IPS-18c (cell line): ENCODE measurements around the gene GOLGA1.

ENCODE experiments used
- H3K4me3 ChIP-seq: 2 replicates; pipeline ENCODE4 v1.7.0; 2013; ENCODE audit warnings: low read depth, mild to moderate bottlenecking, low read length, moderate library complexity; ENCODE audit not compliant: insufficient read depth
- H3K9me3 ChIP-seq: one replicate; pipeline ENCODE4 v1.6.1; 2013; ENCODE audit warnings: mild to moderate bottlenecking, low read length, moderate library complexity; ENCODE audit not compliant: control insufficient read depth, insufficient read depth

Gene GOLGA1

DNA sequence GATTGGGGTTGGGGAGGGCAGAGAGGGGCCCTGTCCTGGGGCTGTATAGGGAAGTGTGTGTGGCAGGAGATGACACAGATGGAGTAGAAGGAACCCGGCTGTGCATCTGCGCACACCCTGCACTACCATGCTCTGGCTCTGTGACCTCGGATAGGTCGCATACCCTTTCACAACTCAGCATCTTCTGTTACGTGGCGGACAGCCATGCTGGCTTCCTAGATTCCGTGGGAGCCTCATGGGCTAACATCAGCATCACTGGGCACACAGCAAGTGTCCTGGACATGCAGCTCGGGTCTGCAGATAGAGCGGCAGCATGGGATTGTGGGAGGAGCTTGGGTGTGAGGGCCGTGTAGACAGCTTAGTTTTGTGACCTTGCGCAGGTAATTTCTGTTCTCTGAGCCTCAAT, 69.7 kb downstream of the GOLGA1 start:
- H3K4me3 ChIP-seq: peak overlapping the region; percentile 100; the same call in 1 of the 2 replicates

DNA sequence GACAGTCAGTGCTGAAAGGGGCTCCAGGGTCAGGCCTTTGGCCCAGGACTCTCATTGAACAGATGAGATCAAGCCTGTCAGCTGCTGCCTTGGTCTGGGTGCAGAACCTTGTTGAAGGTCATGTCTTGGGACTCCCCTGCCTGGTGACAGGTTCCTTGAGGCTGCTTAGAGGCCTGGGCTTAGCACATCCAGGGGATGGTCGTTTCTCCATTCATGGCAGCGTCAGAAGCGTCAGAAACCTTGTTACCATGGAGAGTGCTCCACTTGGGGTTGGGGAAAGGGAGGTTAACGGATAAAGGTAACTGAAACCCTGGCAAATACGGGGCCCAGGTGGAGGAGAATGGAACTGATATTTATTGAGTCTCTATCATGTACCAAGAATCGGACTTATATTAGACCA, 70.2 kb downstream of the GOLGA1 start:
- no peaks in the 10 kb centered on the region for H3K9me3 ChIP-seq
- H3K4me3 ChIP-seq: peak overlapping the region; percentile 100

More for the DNA sequence above, 69.7 kb downstream of the GOLGA1 start:
- no peaks in the 10 kb centered on the region for H3K9me3 ChIP-seq

- no peaks in the 10 kb centered on the region for H3K9me3 ChIP-seq
- peak overlapping the region; percentile 100 for H3K4me3 ChIP-seq
Measured at GRCh38 chr9:124869986-124870560, 70.8 kb downstream of the GOLGA1 start.

DNA sequence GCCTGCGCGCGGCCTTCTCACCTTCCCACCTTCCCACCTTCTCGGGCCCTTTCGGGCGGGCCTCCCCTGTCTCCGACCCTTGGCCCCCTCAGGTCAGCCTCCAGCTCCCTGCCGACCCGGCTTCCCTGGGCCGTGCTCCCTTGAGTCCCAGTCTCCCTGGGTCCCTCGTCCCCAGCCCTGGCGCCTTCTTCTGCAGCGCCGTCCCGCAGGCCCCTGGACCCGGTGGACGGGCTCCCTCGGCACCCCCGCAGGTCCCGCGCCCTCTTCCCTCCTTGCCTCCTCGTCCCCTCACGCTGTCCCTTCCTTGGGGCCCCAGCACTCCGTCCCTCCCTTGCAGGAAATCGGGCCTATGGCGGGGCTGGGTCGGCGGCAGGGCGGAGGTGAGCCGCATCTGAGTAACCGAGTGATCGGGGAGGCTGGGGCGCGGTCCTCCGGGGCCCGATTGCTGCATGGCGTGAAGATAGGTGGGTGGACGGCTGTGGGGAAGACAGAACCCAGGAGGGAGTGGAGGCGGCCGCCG, 71.4 kb downstream of the GOLGA1 start:
- peak overlapping the region; percentile 100 for H3K4me3 ChIP-seq
- H3K9me3 ChIP-seq: no peaks in the 10 kb centered on the region

- H3K9me3 ChIP-seq: no peaks in the 10 kb centered on the region
- peak overlapping the region; percentile 100 for H3K4me3 ChIP-seq
Measured at GRCh38 chr9:124868511-124869465, 72.1 kb downstream of the GOLGA1 start.

DNA sequence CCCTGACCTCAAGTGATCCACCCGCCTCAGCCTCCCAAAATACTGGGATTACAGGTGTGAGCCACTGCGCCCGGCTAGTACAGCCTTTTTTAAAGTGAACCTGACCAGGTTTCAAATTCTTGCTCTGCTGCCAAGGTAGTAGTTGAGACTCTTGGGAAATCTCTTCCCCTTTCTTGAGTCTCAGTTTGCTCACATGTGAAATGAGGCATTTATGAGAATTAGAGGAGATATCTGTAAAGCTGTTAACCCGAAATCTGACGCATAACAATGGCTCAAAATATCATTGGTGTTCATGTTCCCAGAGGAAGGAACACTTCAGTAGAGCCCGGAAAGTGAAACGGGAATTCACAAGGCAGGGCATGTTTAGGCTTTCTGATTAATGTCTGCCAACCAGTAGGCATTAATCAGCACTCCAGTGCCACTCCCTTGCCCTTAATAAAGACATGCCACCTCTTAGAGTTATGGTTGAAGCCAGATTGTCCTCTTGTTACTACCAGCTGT, 77.5 kb downstream of the GOLGA1 start:
- Histone ChIP-seq H3K4me3 (no peak overlapping the region), H3K9me3 (no peaks in the 10 kb centered on the region)

DNA sequence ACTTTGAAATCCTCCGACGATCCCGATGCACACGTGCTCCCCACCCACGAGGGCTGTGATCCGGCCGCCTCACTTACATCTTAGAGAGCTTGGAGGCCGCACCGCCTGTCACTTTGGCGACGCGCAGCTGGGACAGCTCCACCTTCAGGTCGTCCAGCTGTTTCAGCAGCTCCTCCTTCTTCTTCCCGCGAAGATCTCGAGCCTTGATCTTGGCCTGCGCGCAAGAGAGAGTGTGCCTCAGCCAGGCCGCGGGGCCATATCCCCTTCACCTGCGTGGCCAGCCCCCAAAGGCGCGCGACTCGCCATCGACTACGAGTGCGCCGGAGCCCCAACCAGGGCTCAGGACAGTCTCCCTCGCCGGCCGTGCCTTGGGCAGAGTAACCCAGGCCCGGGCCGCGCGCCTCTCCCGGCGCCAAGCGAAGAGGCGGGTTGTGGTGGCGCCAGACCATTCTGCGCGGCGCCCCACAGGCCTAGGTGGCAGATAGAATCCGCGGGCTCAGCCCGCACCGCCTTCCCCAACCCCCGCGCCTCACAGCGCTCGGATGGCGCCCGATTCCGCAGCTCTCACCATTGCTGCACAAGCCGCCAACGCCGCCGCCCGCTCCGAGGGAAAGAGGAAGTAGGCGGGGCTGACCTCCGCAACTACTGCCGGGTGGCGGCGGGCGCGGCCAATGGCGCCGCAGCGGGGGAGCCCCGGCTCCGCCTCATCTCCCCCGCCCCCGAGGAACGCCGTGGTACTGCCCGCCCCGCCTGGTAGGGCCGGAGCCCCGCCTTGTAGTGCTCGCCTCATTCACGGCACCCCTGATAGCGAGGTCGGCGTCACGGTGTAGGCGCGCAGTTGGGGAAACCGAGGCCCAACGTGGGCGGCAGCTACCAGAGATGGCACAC, 79.3 kb downstream of the GOLGA1 start, which contains the start of the genes ARPC5L and RPL35:
TSS of gene ARPC5L (plus strand) at position 789 of the 888 bp plus-strand sequence. CDS start 7,161 bp downstream, outside the sequence.
TSS of gene RPL35 (minus strand) at position 616 of the 888 bp plus-strand sequence. CDS start at position 571, 45 bp downstream.
- Histone ChIP-seq H3K4me3 (peak within 1 kb of the TSS; percentile 98), H3K9me3 (peaks cover 2% of the 10 kb centered on the region)

GRCh38 chr9:124860582-124861341, 80.1 kb downstream of the GOLGA1 start:
- Histone ChIP-seq H3K9me3 (peaks cover 2% of the 10 kb centered on the region), H3K4me3 (peak overlapping the region; percentile 98)

DNA sequence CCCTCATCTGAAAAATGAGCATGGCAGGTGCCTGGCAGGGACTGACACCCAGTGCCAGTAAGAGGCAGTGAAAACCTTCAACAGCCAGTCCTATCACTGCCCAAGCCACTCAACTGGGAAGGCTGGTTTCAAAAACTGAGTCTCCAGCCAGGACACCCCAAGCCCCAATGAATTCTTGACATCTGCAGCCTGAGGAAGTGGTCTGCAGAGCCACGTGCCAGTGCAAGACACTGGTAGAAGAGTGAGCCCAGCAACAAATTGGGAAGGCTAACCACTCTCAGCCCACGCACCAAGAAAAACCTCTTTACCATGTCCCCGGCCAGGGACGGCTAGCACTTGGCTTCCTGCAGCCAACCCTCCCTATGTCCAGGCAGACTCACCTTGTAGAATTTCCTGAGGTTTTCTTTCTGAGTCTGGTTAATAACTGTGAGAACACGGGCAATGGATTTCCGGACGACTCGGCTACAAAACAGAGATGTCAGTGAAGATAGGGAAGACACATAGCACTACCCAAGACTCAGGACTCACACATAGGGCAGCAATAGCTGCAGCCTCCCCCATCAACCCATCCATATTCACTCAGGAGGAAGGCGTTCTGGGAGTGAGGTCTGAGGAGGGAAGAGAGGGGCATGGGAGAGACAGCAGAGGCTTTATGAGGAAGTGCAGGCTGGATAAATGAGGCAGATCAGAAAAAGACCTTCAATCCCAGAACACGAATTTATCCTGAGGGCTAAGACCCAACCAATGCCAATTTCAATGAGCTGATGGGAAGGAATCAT, 80.9 kb downstream of the GOLGA1 start:
- Histone ChIP-seq H3K4me3 (peak overlapping the region; percentile 98), H3K9me3 (peaks cover 2% of the 10 kb centered on the region)

DNA sequence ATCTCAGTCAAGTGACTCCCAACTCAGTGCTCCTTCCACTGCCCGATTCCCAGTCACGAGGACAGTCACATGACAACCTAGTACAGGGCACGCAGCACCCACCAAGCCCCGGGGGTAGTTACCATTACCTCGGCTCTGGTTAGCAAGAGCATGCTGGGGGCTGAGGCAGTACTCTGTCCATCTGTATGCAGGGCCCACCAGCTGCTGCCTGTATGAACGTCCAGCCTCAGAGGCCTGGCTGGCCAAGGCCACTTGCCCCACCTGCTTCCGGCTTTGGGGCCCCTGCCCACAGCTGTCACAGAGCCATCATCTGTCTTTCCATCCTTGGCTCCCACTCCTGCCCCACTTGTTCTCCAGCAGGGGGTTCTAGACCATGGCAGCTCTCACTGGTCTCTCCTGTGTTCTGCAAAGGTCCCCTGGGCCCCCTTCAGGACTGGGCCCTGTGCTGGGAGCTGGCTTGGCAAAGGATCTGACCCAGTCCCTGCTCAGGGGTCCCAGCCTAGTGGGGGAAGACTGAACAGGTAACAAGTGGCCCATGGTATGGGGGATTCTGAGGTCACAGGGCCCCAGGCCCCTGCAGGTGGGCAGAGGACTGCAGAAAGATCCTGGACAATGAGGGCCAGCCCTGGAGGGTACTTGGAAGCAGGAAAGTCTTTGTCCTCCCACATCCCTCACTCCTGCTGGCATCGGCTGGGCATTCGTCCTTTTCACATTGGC, 82.4 kb downstream of the GOLGA1 start:
- Histone ChIP-seq H3K9me3 (peaks cover 2% of the 10 kb centered on the region), H3K4me3 (no peak overlapping the region)

DNA sequence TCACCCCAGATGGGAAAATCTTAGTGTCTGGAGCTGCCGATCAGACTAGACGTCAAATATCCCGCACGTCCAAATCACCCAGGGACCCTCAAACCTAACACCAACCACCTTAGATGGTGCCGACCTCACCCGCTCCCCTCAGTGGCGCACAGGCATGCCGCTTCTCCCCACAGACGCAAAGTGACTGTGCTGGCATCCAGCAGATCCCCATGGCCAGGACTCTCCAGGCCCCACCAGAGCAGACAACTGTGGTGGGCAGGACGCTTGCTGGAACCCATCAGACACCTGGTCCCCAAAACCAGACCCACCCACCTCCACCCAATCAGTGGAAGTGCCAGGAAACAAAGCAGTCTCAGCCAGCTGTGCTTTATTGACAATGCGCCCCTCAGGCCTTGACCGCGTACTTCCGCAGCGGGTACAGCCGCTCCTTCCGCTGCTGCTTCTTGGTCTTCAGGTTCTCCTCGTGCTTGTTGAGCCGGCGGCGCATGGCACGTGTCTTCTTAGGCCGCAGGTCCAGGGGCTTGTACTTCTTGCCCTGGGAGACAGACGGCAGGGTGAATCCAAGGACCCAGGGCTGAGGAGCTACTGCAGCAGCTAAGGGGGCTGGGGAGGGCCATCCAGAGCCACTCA, 83.2 kb downstream of the GOLGA1 start:
- Histone ChIP-seq H3K4me3 (no peak overlapping the region), H3K9me3 (peaks cover 2% of the 10 kb centered on the region)

DNA sequence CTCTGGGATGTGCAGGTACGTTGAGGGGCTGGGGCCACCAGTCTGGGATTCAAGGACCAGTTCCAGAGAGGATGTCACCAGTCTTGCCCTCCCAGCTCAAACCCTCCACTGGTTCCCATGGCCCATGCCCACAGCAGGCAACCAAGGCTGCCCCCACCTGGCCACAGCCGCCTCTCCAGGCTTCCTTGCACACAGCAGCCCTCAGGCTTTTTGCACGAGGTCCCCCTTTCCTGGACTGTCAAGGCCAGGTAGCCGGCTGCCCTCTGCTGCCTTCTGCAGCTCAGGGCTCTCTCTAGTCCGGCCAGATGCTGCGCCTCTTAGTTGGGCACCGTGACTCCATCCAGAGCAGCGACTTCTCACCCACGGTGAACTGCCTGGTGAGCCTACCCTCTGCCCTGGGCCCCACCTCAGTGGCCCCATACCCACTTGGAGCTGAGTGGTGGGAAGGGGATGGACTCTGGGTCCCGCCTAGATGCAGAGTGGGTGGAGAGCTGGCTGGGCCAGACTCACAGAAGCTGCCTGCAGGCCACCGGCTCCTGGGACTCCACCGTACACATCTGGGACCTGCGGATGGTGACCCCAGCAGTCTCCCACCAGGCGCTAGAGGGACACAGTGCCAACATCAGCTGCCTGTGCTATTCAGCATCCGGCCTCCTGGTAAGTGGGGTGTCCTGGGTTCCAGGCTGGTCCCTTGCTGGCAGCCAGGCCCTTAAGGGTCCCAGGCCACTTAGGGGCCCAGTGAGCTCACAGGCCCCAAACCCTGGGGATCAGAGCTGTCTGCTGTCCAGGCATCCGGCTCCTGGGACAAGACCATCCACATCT, 84.7 kb downstream of the GOLGA1 start:
- Histone ChIP-seq H3K4me3 (no peak overlapping the region), H3K9me3 (peaks cover 2% of the 10 kb centered on the region)

DNA sequence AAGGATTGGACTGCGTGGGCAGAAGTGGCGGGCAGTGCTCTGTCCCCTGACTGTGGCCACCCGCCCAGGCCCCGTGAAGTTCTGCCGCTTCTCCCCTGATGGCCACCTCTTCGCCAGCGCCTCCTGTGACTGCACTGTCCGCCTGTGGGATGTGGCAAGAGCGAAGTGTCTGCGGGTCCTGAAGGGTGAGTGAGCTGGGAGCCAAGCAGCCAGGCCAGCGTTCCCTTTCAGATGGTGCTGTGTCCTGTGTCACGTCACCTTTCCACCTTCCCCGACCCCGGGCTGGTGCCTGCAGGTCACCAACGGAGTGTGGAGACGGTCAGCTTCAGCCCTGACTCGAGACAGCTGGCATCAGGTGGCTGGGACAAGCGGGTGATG, 85.3 kb downstream of the GOLGA1 start:
- peaks cover 2% of the 10 kb centered on the region for H3K9me3 ChIP-seq
- H3K4me3 ChIP-seq: no peak overlapping the region

DNA sequence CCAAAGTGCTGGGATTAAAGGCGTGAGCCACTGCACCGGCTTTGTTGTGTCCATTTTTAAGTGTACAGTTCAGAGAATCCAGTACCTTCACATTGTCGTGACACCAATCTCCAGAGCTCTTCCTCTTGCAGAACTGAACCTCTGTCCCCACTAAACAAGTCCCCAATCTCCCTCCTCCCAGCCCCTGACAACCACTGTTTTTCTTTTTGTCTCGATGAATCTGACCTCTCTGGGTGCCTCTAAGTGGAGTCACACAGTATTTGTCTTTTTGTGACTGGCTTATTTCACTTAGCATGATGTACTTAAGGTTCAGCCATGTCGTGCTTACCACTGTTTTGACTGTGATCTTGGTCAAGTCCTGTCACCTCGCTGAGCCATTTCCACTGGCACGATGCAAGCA, 86.1 kb downstream of the GOLGA1 start:
- Histone ChIP-seq H3K9me3 (peaks cover 2% of the 10 kb centered on the region), H3K4me3 (no peak overlapping the region)
